Loucy (cell line): ENCODE data around the gene DNAH1.

Source experiments
- H2AFZ ChIP-seq: fragments of 200-600 bp; sonication (generic); 2 replicates; pipeline ENCODE4 v1.6.0; 2016; ENCODE audit warnings: antibody characterized with exemption, mild to moderate bottlenecking, low read length, moderate library complexity
- H3F3A ChIP-seq: fragments of 200-600 bp; 2 replicates; pipeline ENCODE4 v1.6.0; 2016; ENCODE audit warnings: antibody characterized with exemption, low read depth, mild to moderate bottlenecking
- H3K27me3 ChIP-seq: fragments of 200-600 bp; sonication (generic); 2 replicates; pipeline ENCODE4 v1.6.1; 2014; ENCODE audit warnings: low read length, mild to moderate bottlenecking; ENCODE audit not compliant: insufficient read depth, poor library complexity, severe bottlenecking
- H3K36me3 ChIP-seq: fragments of 200-600 bp; sonication (generic); 2 replicates; pipeline ENCODE4 v1.6.1; 2016; ENCODE audit warnings: low read length; ENCODE audit not compliant: insufficient read depth
- H3K4me1 ChIP-seq: fragments of 200-600 bp; sonication (generic); 2 replicates; pipeline ENCODE4 v1.5.1; 2014; ENCODE audit warnings: low read length, mild to moderate bottlenecking; ENCODE audit not compliant: insufficient read depth, poor library complexity, severe bottlenecking
- H3K4me2 ChIP-seq: fragments of 200-600 bp; sonication (generic); 2 replicates; pipeline ENCODE4 v1.6.0; 2014; ENCODE audit warnings: antibody characterized with exemption, low read length, low read depth, mild to moderate bottlenecking; ENCODE audit not compliant: poor library complexity, severe bottlenecking
- H3K4me3 ChIP-seq: fragments of 200-600 bp; sonication (generic); 2 replicates; pipeline ENCODE4 v1.5.1; 2014; ENCODE audit warnings: low read length, mild to moderate bottlenecking, mixed read lengths; ENCODE audit not compliant: poor library complexity, severe bottlenecking
- H3K79me2 ChIP-seq: fragments of 200-600 bp; sonication (generic); 2 replicates; pipeline ENCODE4 v1.6.1; 2014; ENCODE audit warnings: low read length; ENCODE audit not compliant: insufficient read depth
- H3K9ac ChIP-seq: fragments of 200-600 bp; sonication (generic); 2 replicates; pipeline ENCODE4 v1.6.0; 2014; ENCODE audit warnings: mild to moderate bottlenecking, low read depth, low read length, moderate library complexity; ENCODE audit not compliant: poor library complexity, severe bottlenecking
- H3K9me2 ChIP-seq: fragments of 200-600 bp; sonication (generic); replicated peaks from 2 replicates; pipeline ENCODE4 v1.6.1; 2016; ENCODE audit warnings: low read depth, low read length, mixed read lengths
- H3K9me3 ChIP-seq: fragments of 200-600 bp; sonication (generic); 2 replicates; pipeline ENCODE4 v1.6.1; 2014; ENCODE audit warnings: mild to moderate bottlenecking, antibody characterized with exemption, low read length, low read depth; ENCODE audit not compliant: insufficient read depth
- H4K20me1 ChIP-seq: fragments of 200-600 bp; sonication (generic); 2 replicates; pipeline ENCODE4 v1.6.0; 2014; ENCODE audit warnings: antibody characterized with exemption, low read length, mild to moderate bottlenecking; ENCODE audit not compliant: insufficient read depth, poor library complexity, severe bottlenecking
- CTCF ChIP-seq: fragments of 200-600 bp; sonication (generic); conservative IDR thresholded peaks from 2 replicates; pipeline ENCODE4 v1.5.1; 2014; ENCODE audit warnings: mild to moderate bottlenecking, antibody characterized with exemption, low read length
- EZH2phosphoT487 ChIP-seq: fragments of 200-600 bp; IDR thresholded peaks from 2 replicates; pipeline ENCODE4 v1.6.1; 2018; ENCODE audit warnings: antibody characterized with exemption, mild to moderate bottlenecking, moderate library complexity, borderline replicate concordance

Gene DNAH1

DNA sequence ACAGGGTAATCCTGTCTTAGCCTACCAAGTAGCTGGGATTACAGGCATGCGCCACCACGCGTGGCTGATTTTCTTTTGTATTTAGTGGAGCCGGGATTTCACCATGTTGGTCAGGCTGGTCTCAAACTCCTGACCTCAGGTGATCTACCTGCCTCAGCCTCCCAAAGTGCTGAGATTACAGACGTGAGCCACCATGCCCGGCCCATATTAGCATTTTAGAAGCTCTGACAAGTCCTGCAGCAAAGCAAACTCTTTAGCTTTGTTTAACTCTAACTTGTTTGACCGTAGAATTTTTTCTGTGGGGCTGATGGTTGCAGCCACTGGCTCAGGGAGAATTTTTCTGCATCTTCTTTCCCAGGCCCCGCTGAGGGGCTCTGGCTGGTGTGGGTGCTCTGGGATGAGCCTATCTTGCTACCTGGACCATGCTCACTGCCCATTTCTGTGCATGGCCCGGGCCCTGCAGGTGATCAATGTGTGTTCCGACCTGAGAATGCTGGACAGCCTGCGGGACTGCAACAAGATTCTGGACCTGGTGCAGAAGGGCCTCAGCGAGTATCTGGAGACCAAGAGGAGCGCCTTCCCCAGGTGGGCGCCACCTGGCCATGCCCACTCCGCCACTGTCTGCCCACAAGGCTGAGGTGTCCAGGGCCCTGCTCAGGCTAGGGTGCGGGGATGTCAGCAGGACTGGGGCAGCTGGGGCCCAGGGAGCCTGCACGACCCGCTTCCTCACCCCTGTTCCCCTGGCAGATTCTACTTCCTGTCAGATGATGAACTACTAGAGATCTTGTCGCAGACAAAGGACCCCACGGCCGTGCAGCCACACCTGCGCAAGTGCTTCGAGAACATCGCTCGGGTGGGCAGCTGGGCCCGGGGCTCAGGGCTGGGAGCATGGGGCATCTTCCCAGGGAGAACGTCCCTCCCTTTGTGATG lies 41.3 kb downstream of the DNAH1 start:
- Histone ChIP-seq H3K4me3 (no peak overlapping the region), H3K9me2 (no peaks in the 10 kb centered on the region), H4K20me1 (no peaks in the 10 kb centered on the region), H2AFZ (no peak overlapping the region), H3K4me2 (no peak overlapping the region), H3K79me2 (no peaks in the 10 kb centered on the region), H3K4me1 (no peaks in the 10 kb centered on the region), H3K27me3 (no peaks in the 10 kb centered on the region), H3K36me3 (no peaks in the 10 kb centered on the region), H3K9me3 (no peaks in the 10 kb centered on the region), H3F3A (no peaks in the 10 kb centered on the region), H3K9ac (no peak overlapping the region)
- TF ChIP-seq EZH2phosphoT487 (no peak), CTCF (no peak)

DNA sequence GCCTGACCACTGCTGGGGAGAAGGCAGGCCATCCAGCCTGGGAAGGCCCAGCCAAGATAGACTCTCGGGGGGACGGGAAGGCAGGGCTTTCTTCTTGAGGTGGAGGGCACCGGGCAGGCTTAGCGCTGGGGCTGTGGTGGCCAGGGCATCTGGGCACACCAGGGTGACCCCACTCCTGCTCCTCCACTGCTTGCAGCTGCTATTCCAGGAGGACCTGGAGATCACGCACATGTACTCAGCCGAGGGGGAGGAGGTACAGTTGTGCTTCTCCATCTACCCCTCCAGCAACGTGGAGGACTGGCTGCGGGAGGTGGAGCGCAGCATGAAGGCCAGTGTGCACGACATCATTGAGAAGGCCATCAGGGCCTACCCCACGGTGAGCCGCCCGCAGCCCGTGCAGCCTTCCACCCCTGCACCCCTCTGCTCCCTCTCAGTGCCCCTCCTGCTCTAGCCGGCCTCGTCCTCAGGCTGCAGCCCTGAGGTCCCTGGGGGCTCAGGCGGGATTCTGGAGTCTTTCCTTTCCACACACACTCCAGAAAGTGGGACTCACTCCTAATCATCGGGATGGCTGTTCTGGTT lies 42.3 kb downstream of the DNAH1 start:
- Histone ChIP-seq H3K4me3 (no peak overlapping the region), H3K9me3 (no peaks in the 10 kb centered on the region), H3F3A (no peaks in the 10 kb centered on the region), H3K9ac (no peak overlapping the region), H4K20me1 (no peaks in the 10 kb centered on the region), H3K36me3 (no peaks in the 10 kb centered on the region), H3K9me2 (no peaks in the 10 kb centered on the region), H3K4me1 (no peaks in the 10 kb centered on the region), H3K4me2 (no peak overlapping the region), H3K27me3 (no peaks in the 10 kb centered on the region), H3K79me2 (no peaks in the 10 kb centered on the region), H2AFZ (no peak overlapping the region)
- TF ChIP-seq EZH2phosphoT487 = no peak
- no peak for TF ChIP-seq CTCF

- Histone ChIP-seq H3K27me3 (no peaks in the 10 kb centered on the region), H3K9me3 (no peaks in the 10 kb centered on the region), H2AFZ (no peak overlapping the region), H3K36me3 (no peaks in the 10 kb centered on the region), H3K4me2 (no peak overlapping the region), H3K4me1 (no peaks in the 10 kb centered on the region), H3K4me3 (no peak overlapping the region), H3K79me2 (no peaks in the 10 kb centered on the region), H4K20me1 (no peaks in the 10 kb centered on the region), H3K9me2 (no peaks in the 10 kb centered on the region), H3K9ac (no peak overlapping the region), H3F3A (no peaks in the 10 kb centered on the region)
- no peak for TF ChIP-seq EZH2phosphoT487
- no peak for TF ChIP-seq CTCF
Observed at GRCh38 chr3:52359116-52359855, 43.2 kb downstream of the DNAH1 start.
